Esophagus mucosa (tissue), 1 donor: ENCODE results near the gene RYR1. TPM values are rescaled to one million over a fixed set of nuclear protein-coding genes. Genes with fewer than 3 reads are reported as not detected.
"Not testable (repeated sequence)": the region's sequence is repeated elsewhere in the genome, so short reads cannot be mapped to it uniquely, and the experiment has no call there.

ENCODE experiments used
- ATAC-seq: fragments of 200-7000 bp; cut with Tn5 transposase; one replicate; pipeline ENCODE4 v1.9.1; 2020
- total RNA-seq: library from RNA; stranded (reverse); gene quantifications from one replicate; pipeline ENCODE4 v1.2.4, GENCODE V29; 2023
- donor health status: DM: yes; HTN: yes; CAD: no.

The RYR1 gene
- total RNA-seq, 1 donor from 2014 or later, result 6.4 TPM

DNA sequence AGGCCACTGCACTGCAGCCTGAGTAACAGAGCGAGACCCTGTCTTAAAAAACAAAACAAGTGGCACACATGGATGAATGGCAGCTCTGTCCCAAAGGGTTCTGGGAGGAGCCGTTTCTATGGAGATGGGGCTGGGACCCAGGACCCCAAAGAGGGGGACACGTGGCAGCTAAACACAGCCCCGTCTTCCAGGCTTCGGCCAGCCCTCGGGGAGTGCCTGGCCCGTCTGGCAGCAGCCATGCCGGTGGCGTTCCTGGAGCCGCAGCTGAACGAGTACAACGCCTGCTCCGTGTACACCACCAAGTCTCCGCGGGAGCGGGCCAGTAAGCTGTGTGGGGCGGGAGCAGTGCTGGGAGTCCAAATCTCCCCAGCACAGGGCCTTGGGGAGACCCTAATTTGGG is 82.4 kb downstream of the RYR1 start:
- ATAC-seq, result no peak

DNA sequence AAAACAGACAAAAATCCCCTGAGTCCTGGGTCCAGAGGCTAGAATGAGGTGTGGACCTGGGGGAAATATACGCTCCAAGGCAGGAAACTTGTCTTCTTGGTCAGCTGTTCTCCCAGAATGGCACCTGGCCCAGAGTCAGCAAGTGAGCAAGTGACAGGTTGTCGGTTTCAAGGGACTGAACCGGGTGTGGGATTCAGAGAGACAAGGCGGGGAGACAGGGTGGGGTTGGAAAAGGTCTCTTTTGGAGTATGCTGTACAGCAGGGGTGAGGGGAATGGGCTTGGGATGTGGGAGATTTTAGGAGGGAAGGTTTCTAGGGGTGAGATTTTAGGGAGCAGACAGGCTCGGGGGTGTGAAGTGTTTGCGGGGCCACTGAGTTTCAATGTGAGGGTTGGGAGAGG is 83.3 kb downstream of the RYR1 start:
- ATAC-seq, result no peak

- no peak for ATAC-seq
Measured at GRCh38 chr19:38517321-38517720, 83.8 kb downstream of the RYR1 start.

GRCh38 chr19:38517980-38518379 is 84.5 kb downstream of the RYR1 start:
- not testable (repeated sequence) for ATAC-seq

DNA sequence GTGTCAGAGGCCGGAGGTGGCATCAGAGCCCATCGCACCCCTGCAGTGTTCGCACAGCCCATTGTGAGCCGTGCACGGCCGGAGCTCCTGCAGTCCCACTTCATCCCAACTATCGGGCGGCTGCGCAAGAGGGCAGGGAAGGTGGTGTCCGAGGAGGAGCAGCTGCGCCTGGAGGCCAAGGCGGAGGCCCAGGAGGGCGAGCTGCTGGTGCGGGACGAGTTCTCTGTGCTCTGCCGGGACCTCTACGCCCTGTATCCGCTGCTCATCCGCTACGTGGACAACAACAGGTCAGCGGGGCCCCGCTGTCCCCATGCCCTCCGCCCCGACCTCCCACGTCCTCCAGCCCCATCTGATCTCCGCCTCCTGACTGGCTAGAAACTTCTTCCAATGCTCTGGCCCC is 85.7 kb downstream of the RYR1 start:
- ATAC-seq, result no peak

DNA sequence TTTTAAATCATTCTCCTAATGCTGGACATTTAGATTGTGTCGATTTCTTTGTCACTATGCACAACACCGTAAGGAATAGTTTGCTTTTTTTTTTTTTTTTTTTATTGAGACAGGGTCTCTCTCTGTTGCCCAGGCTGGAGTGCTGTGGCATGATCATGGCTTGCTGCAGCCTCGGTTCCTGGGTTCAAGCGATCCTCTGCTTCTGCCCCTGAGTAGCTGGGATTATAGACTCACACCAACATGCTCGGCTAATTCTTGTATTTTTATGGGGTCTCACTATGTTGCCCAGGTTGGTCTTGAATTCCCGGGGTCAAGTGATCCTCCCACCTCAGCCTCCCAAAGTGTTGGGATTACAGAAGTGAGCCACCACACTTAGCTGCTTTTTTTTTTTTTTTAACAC is 86.5 kb downstream of the RYR1 start:
- no peak for ATAC-seq

GRCh38 chr19:38522915-38523314 is 89.4 kb downstream of the RYR1 start:
- no peak for ATAC-seq

DNA sequence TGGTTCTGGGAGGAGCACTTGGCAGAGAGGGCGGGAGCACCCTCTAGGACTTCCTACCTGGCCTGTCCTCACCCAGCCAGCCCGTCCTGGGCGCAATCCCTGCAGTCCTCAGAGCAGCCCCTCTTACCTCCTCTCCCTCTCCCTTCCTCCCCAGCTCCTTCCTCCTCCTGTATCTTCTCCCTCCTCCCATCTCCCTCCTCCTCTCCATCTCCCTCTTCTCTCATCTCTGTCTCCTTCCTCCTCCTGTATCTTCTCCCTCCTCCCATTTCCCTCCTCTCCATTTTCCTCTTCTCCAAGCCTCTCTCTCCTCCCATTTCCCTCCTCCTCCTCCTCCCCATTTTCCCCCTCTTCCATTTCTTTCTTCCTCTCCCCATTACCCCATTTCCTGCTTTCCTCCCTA is 89.8 kb downstream of the RYR1 start:
- no peak for ATAC-seq

DNA sequence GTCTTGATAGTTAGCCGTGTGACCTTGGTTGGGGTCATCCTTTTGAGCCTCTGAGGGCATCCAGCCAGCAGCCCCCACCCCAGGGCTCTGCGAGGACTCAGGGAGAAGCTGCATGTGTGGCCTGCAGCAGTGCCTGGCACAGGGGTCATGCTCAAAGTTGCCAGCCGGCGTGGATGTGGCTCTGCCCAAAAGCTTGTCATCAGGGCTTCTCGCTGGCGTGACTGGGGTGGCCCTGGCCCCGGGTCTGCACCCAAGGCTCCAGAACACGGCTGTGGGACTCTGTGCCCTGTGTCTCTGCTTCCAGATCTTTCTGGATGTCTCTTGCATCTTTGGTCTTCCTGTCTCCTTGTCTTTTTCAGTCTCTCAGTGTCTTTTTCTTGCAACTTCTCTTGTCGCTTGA is 90.9 kb downstream of the RYR1 start:
- no peak for ATAC-seq

DNA sequence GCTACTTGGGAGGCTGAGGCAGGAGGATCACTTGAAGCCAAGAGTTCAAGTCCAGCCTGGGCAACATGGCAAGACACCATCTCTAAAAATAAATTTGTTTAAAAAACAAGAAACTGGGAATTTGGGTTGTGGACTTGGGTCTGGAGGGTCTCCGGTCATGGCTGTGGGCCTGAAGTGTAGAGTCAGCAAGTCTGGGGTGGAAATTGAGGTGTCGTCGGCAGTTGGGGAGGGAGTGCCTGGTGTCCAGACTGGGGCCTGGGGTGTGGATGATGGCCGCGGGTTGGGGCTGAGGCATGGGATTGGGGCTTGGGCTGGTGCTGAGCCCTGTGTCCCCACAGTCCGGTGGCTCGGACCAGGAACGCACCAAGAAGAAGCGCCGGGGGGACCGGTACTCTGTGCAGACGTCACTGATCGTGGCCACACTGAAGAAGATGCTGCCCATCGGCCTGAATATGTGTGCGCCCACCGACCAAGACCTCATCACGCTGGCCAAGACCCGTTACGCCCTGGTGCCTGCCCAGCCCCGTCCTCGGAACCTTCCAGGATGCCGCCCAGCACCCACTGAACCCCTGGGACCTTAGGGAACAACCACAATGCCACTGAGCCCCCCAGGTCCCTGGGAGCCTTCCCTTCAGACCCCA is 91.6 kb downstream of the RYR1 start:
- no peak for ATAC-seq

- ATAC-seq, result no peak
Measured at GRCh38 chr19:38526430-38526829, 92.9 kb downstream of the RYR1 start.

DNA sequence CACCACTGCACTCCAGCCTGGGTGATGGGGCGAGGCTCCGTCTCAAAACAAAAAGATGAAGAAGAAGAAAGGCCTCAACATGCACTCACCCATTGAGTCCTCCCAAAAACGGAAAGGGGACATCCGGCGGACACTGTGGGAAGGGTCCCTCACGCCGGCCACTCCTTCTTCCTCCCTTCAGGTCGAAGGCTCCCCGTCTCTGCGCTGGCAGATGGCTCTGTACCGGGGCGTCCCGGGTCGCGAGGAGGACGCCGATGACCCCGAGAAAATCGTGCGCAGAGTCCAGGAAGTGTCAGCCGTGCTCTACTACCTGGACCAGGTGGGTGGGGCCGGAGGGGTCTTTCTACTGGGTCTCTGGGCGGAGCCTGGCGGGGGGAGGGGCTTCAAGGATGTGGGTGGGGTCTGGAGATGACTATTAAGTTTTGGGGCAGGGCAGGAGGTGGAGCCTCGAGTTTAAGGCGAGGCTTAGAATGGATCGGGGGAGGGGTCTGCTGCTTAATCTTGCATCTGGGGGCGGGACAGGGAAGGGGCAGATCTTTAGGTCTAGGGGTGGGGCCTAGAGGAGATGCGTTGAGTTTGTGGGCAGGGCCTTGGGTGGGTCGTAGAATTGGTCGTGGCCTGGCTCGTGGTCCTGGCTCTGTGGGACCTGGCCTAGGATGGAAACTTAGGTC is 94.1 kb downstream of the RYR1 start:
- ATAC-seq, result peak; percentile 8

- no peak for ATAC-seq
Measured at GRCh38 chr19:38528213-38528755, 94.8 kb downstream of the RYR1 start.

GRCh38 chr19:38528931-38529330 is 95.4 kb downstream of the RYR1 start:
- no peak for ATAC-seq

GRCh38 chr19:38531515-38531914 is 98.0 kb downstream of the RYR1 start:
- ATAC-seq, result no peak

GRCh38 chr19:38532939-38533338 is 99.4 kb downstream of the RYR1 start:
- no peak for ATAC-seq

GRCh38 chr19:38534574-38534973 is 101.1 kb downstream of the RYR1 start:
- no peak for ATAC-seq

GRCh38 chr19:38535212-38535611 is 101.7 kb downstream of the RYR1 start:
- ATAC-seq, result no peak

- ATAC-seq, result no peak
Measured at GRCh38 chr19:38537071-38537936, 103.8 kb downstream of the RYR1 start.

GRCh38 chr19:38538386-38538785 is 104.9 kb downstream of the RYR1 start:
- no peak for ATAC-seq

- ATAC-seq, result no peak
Measured at GRCh38 chr19:38538793-38539528, 105.5 kb downstream of the RYR1 start.

DNA sequence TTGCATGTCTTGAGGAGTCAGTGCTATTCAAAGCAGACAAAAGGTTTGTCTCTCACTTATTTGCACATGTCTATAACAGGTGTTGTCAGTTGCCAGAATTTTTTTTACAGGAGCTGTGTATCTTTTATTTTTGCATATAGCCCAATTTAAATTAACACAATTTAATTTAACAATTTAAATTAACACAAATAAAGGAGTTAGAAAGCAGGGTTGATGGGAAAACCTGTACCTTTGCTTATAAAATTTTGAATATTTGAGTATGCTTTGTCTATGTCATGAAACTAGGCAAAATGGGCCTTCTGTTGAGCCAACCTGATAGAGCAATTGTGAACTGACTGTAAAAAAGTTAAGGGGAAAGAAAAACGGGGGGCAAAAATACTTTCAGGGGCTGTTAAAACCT is 106.3 kb downstream of the RYR1 start:
- ATAC-seq, result no peak

DNA sequence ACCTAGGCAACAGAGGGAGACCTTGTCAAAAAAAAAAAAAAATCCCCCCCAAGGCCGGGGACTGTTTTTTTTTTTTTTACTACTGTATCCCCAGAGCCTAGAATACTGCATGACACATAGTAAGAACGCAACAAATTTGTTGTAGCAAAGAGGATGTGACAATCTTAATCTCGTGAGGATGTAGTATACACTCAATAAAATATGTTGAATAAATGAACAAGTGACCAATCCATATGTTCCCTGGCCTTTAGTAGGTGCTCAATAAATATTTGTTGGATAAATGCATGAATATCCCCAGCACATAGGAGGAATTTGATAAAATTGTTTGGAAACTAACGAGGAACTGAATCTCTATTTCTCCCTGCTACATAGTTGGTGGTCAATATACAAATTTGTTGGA is 108.5 kb downstream of the RYR1 start:
- ATAC-seq, result no peak
